BLaER1 (cell line): ENCODE results near the gene PCDHGA3.
"Not testable (repeated sequence)": the region's sequence is repeated elsewhere in the genome, so short reads cannot be mapped to it uniquely, and the experiment has no call there.

Source experiments
- H3K27ac ChIP-seq: shearing (Covaris generic); formaldehyde crosslinking; 2 replicates; pipeline ENCODE4 v1.8.1; 2022
- H3K27me3 ChIP-seq: shearing (Covaris generic); formaldehyde crosslinking; 2 replicates; pipeline ENCODE4 v1.8.1; 2022
- H3K36me3 ChIP-seq: shearing (Covaris generic); formaldehyde crosslinking; 2 replicates; pipeline ENCODE4 v1.8.1; 2022
- H3K4me1 ChIP-seq: shearing (Covaris generic); formaldehyde crosslinking; 2 replicates; pipeline ENCODE4 v1.8.1; 2022
- H3K4me2 ChIP-seq: shearing (Covaris generic); formaldehyde crosslinking; 2 replicates; pipeline ENCODE4 v1.8.1; 2022
- H3K4me3 ChIP-seq: shearing (Covaris generic); formaldehyde crosslinking; 2 replicates; pipeline ENCODE4 v1.8.1; 2022
- H3K9ac ChIP-seq: shearing (Covaris generic); formaldehyde crosslinking; 2 replicates; pipeline ENCODE4 v1.8.1; 2022
- H3K9me3 ChIP-seq: shearing (Covaris generic); formaldehyde crosslinking; 2 replicates; pipeline ENCODE4 v1.8.1; 2022
- H4K20me1 ChIP-seq: shearing (Covaris generic); formaldehyde crosslinking; 2 replicates; pipeline ENCODE4 v1.8.1; 2022
- Cebpa-rat ChIP-seq: shearing (Covaris generic); IDR thresholded peaks from 2 replicates; pipeline ENCODE4 v1.8.1; 2022

Gene PCDHGA3

GRCh38 chr5:141345327-141345726, 1.7 kb downstream of the PCDHGA3 start:
- no peaks in the 10 kb centered on the region for H3K27me3 ChIP-seq
- H3K4me1 ChIP-seq = no peaks in the 10 kb centered on the region
- H4K20me1 ChIP-seq = no peaks in the 10 kb centered on the region
- H3K27ac ChIP-seq = no peak overlapping the region
- H3K9ac ChIP-seq = no peak overlapping the region
- H3K4me3 ChIP-seq = no peak overlapping the region
- peaks cover 84% of the 10 kb centered on the region for H3K9me3 ChIP-seq
- H3K4me2 ChIP-seq = no peak overlapping the region
- TF ChIP-seq Cebpa-rat = no peak
- 0 out of 2 replicates have a peak, but pooled peaks cover 6% of the 10 kb centered on the region for H3K36me3 ChIP-seq

GRCh38 chr5:141346017-141346416, 2.4 kb downstream of the PCDHGA3 start:
- not testable (repeated sequence) for H3K27ac ChIP-seq
- H3K9me3 ChIP-seq = peaks cover 84% of the 10 kb centered on the region

GRCh38 chr5:141349917-141350619, 6.4 kb downstream of the PCDHGA3 start, which contains the start of gene PCDHGB1:
TSS of gene PCDHGB1 (plus strand) at chr5:141350099. CDS start at chr5:141350261, 162 bp downstream.
- Histone ChIP-seq H3K4me1 (no peaks in the 10 kb centered on the region), H3K27me3 (no peaks in the 10 kb centered on the region), H3K9me3 (peaks cover 79% of the 10 kb centered on the region), H3K4me2 (no peak within 1 kb of the TSS), H3K9ac (no peak within 1 kb of the TSS), H4K20me1 (no peaks in the 10 kb centered on the region), H3K4me3 (no peak within 1 kb of the TSS), H3K27ac (no peak within 1 kb of the TSS), H3K36me3 (no peaks in the 10 kb centered on the region)
- no peak for TF ChIP-seq Cebpa-rat

More at GRCh38 chr5:141346017-141346416, 2.4 kb downstream of the PCDHGA3 start:
- not testable (repeated sequence) for H3K36me3 ChIP-seq, H4K20me1 ChIP-seq, H3K27me3 ChIP-seq, H3K9ac ChIP-seq, H3K4me3 ChIP-seq, H3K4me2 ChIP-seq, H3K4me1 ChIP-seq

GRCh38 chr5:141351591-141351990, 8.0 kb downstream of the PCDHGA3 start:
- H4K20me1 ChIP-seq = no peaks in the 10 kb centered on the region
- TF ChIP-seq Cebpa-rat = no peak
- no peak overlapping the region for H3K9ac ChIP-seq
- no peaks in the 10 kb centered on the region for H3K27me3 ChIP-seq
- H3K27ac ChIP-seq = no peak overlapping the region
- H3K4me1 ChIP-seq = no peaks in the 10 kb centered on the region
- H3K9me3 ChIP-seq = peaks cover 79% of the 10 kb centered on the region
- H3K36me3 ChIP-seq = no peaks in the 10 kb centered on the region
- H3K4me2 ChIP-seq = no peak overlapping the region
- no peak overlapping the region for H3K4me3 ChIP-seq

- Histone ChIP-seq H3K27me3 (no peaks in the 10 kb centered on the region), H3K4me1 (no peaks in the 10 kb centered on the region), H3K9ac (no peak within 1 kb of the TSS), H3K36me3 (no peaks in the 10 kb centered on the region), H4K20me1 (no peaks in the 10 kb centered on the region), H3K4me2 (no peak within 1 kb of the TSS), H3K4me3 (no peak within 1 kb of the TSS), H3K9me3 (peaks cover 67% of the 10 kb centered on the region), H3K27ac (no peak within 1 kb of the TSS)
- TF ChIP-seq Cebpa-rat = no peak
Measured at GRCh38 chr5:141354900-141355469, 11.4 kb downstream of the PCDHGA3 start, which contains the start of gene PCDHGA4. TSS of gene PCDHGA4 (plus strand) at chr5:141355021. CDS start at chr5:141355108, 87 bp downstream.

- Histone ChIP-seq H3K27me3 (no peaks in the 10 kb centered on the region), H3K9me3 (peaks cover 67% of the 10 kb centered on the region), H3K4me3 (no peak overlapping the region), H3K4me2 (no peak overlapping the region), H4K20me1 (no peaks in the 10 kb centered on the region), H3K9ac (no peak overlapping the region), H3K4me1 (no peaks in the 10 kb centered on the region), H3K36me3 (no peaks in the 10 kb centered on the region), H3K27ac (no peak overlapping the region)
- no peak for TF ChIP-seq Cebpa-rat
Measured at GRCh38 chr5:141355641-141356040, 12.0 kb downstream of the PCDHGA3 start.

- H3K4me3 ChIP-seq = no peak overlapping the region
Measured at GRCh38 chr5:141356133-141356532, 12.5 kb downstream of the PCDHGA3 start.

GRCh38 chr5:141356950-141357349, 13.3 kb downstream of the PCDHGA3 start:
- Histone ChIP-seq H3K27ac (no peak overlapping the region), H3K4me1 (no peaks in the 10 kb centered on the region), H4K20me1 (no peaks in the 10 kb centered on the region), H3K27me3 (no peaks in the 10 kb centered on the region), H3K9ac (no peak overlapping the region), H3K9me3 (peaks cover 67% of the 10 kb centered on the region), H3K4me3 (no peak overlapping the region), H3K36me3 (no peaks in the 10 kb centered on the region), H3K4me2 (no peak overlapping the region)
- no peak for TF ChIP-seq Cebpa-rat

More at GRCh38 chr5:141356133-141356532, 12.5 kb downstream of the PCDHGA3 start:
- Histone ChIP-seq H3K9me3 (peaks cover 67% of the 10 kb centered on the region), H3K4me1 (no peaks in the 10 kb centered on the region), H3K9ac (no peak overlapping the region), H3K27ac (no peak overlapping the region), H4K20me1 (no peaks in the 10 kb centered on the region), H3K27me3 (no peaks in the 10 kb centered on the region), H3K36me3 (no peaks in the 10 kb centered on the region), H3K4me2 (no peak overlapping the region)
- no peak for TF ChIP-seq Cebpa-rat

- H3K27ac ChIP-seq = no peak within 1 kb of the TSS
- no peaks in the 10 kb centered on the region for H3K27me3 ChIP-seq
- TF ChIP-seq Cebpa-rat = no peak
- no peaks in the 10 kb centered on the region for H3K36me3 ChIP-seq
- no peak within 1 kb of the TSS for H3K9ac ChIP-seq
- no peaks in the 10 kb centered on the region for H4K20me1 ChIP-seq
- no peak within 1 kb of the TSS for H3K4me2 ChIP-seq
- peak within 1 kb of the TSS; percentile 44 for H3K4me3 ChIP-seq
- no peaks in the 10 kb centered on the region for H3K4me1 ChIP-seq
- peaks cover 78% of the 10 kb centered on the region for H3K9me3 ChIP-seq
Measured at GRCh38 chr5:141359790-141360426, 16.3 kb downstream of the PCDHGA3 start, which contains the start of gene PCDHGB2. TSS of gene PCDHGB2 (plus strand) at chr5:141359994. CDS start at chr5:141360136, 142 bp downstream.

- Histone ChIP-seq H3K27me3 (no peaks in the 10 kb centered on the region), H3K36me3 (no peaks in the 10 kb centered on the region), H3K4me3 (no peak overlapping the region), H4K20me1 (no peaks in the 10 kb centered on the region), H3K27ac (no peak overlapping the region), H3K4me1 (no peaks in the 10 kb centered on the region), H3K4me2 (no peak overlapping the region), H3K9me3 (peaks cover 78% of the 10 kb centered on the region), H3K9ac (no peak overlapping the region)
- no peak for TF ChIP-seq Cebpa-rat
Measured at GRCh38 chr5:141360685-141361084, 17.1 kb downstream of the PCDHGA3 start.
